Measurements from ENCODE around the gene RASGEF1B.

Gene RASGEF1B

DNA sequence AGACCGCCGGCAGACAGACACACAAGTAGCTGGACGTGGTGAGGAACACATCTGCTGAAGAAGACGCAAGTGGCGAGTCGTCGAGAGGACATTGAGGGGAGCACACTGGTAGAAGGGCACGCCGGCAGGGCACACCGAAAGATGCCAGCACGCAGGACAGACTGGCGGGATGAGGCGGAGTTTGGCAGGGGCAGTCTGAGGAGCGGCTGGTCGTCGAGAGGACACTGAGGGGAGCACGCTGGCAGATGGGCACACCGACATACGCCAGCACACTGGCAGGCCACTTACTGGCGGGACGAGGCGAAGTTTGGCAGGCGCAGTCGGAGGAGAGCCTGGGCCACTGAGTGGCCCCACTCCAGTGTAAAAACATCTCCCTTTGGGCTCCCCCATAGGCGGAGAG is 42.1 kb downstream of the RASGEF1B start:
- no peak overlapping the region for H3K4me2 ChIP-seq (ENCODE audit: low read depth, low read length, poor library complexity, severe bottlenecking)
- H3K36me3 ChIP-seq (ENCODE audit: low read length) = peaks cover 14% of the 10 kb centered on the region; the same call in 1 of the 2 replicates
- H3K9ac ChIP-seq (ENCODE audit: low read length) = no peak overlapping the region
- no peaks in the 10 kb centered on the region for H3K79me2 ChIP-seq (ENCODE audit: insufficient read depth, low read length)
- no peaks in the 10 kb centered on the region for H3K27me3 ChIP-seq (ENCODE audit: low read length)
- H3K9me2 ChIP-seq (replicated peaks; ENCODE audit: insufficient read depth, low read length) = no peaks in the 10 kb centered on the region
- H4K20me1 ChIP-seq (ENCODE audit: low read depth, low read length) = no peaks in the 10 kb centered on the region
- H3F3A ChIP-seq (ENCODE audit: insufficient read depth) = no peaks in the 10 kb centered on the region
- no peaks in the 10 kb centered on the region for H3K9me3 ChIP-seq (ENCODE audit: insufficient read depth, low read length)
- no peak for TF ChIP-seq EZH2phosphoT487 (conservative IDR thresholded peaks at IDR 0.05; ENCODE audit: low read length)
- TF ChIP-seq, protein P1, sequence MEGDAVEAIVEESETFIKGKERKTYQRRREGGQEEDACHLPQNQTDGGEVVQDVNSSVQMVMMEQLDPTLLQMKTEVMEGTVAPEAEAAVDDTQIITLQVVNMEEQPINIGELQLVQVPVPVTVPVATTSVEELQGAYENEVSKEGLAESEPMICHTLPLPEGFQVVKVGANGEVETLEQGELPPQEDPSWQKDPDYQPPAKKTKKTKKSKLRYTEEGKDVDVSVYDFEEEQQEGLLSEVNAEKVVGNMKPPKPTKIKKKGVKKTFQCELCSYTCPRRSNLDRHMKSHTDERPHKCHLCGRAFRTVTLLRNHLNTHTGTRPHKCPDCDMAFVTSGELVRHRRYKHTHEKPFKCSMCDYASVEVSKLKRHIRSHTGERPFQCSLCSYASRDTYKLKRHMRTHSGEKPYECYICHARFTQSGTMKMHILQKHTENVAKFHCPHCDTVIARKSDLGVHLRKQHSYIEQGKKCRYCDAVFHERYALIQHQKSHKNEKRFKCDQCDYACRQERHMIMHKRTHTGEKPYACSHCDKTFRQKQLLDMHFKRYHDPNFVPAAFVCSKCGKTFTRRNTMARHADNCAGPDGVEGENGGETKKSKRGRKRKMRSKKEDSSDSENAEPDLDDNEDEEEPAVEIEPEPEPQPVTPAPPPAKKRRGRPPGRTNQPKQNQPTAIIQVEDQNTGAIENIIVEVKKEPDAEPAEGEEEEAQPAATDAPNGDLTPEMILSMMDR (IDR thresholded peaks at IDR 0.05; ENCODE audit: insufficient read depth, low read length, poor library complexity, severe bottlenecking) = no peak
- H2AFZ ChIP-seq (ENCODE audit: low read depth, low read length, severe bottlenecking) = no peak overlapping the region
- H3K27ac ChIP-seq (ENCODE audit: low read depth, low read length) = no peak overlapping the region
- no peak overlapping the region for H3K4me3 ChIP-seq (ENCODE audit: insufficient read depth, low read length, poor library complexity, severe bottlenecking)

DNA sequence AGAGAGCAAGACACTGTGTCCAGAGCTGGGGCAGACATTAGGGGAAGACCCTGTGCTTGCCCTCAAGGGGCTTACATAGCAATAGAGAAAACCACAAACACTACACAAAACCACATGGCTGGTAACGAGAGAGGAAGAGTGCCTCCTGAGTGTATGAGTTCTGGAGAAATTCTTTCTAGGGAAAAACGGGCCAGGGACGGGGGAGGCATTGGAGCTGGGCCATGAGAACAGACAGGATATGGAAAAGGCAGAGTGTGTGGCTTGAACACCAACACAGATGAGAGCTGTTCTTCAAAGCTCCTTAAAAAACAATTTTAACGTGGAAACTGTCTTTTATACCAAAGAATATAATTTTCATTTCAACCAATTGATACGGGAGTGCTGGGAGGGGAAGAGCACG is 42.7 kb downstream of the RASGEF1B start:
- no peak for TF ChIP-seq EZH2phosphoT487 (conservative IDR thresholded peaks at IDR 0.05; ENCODE audit: low read length)
- TF ChIP-seq, protein P1 (IDR thresholded peaks at IDR 0.05; ENCODE audit: insufficient read depth, low read length, poor library complexity, severe bottlenecking) = no peak
- Histone ChIP-seq H3K79me2 (ENCODE audit: insufficient read depth, low read length) (no peaks in the 10 kb centered on the region), H2AFZ (ENCODE audit: low read depth, low read length, severe bottlenecking) (no peak overlapping the region), H3K4me3 (ENCODE audit: insufficient read depth, low read length, poor library complexity, severe bottlenecking) (no peak overlapping the region), H3K36me3 (ENCODE audit: low read length) (peaks cover 14% of the 10 kb centered on the region; the same call in 1 of the 2 replicates), H3K27me3 (ENCODE audit: low read length) (no peaks in the 10 kb centered on the region), H3K27ac (ENCODE audit: low read depth, low read length) (no peak overlapping the region), H3K4me2 (ENCODE audit: low read depth, low read length, poor library complexity, severe bottlenecking) (no peak overlapping the region), H4K20me1 (ENCODE audit: low read depth, low read length) (no peaks in the 10 kb centered on the region), H3K9me3 (ENCODE audit: insufficient read depth, low read length) (no peaks in the 10 kb centered on the region), H3K9me2 (replicated peaks; ENCODE audit: insufficient read depth, low read length) (no peaks in the 10 kb centered on the region), H3F3A (ENCODE audit: insufficient read depth) (no peaks in the 10 kb centered on the region), H3K9ac (ENCODE audit: low read length) (no peak overlapping the region)

DNA sequence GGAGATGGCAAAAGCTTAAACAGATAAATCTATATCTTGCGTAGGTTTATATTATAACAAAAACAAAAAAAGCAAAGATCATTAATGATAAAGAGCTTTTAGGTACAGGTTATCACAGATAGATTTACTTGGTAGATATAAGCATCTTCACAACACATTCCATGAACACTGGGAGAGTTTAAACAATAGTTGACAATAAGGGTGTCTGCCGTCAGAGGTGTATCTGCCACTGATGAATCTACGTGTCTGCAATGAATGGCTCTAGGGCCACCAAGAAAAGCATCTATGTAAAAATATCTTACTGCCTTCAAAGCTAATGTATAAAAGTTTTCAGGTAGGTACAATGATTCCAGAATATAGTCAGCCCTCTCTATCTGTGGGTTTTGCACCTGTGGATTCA is 43.7 kb downstream of the RASGEF1B start:
- Histone ChIP-seq H3K36me3 (ENCODE audit: low read length) (peaks cover 11% of the 10 kb centered on the region; the same call in 1 of the 2 replicates), H3K4me2 (ENCODE audit: low read depth, low read length, poor library complexity, severe bottlenecking) (no peak overlapping the region), H3K27ac (ENCODE audit: low read depth, low read length) (no peak overlapping the region), H2AFZ (ENCODE audit: low read depth, low read length, severe bottlenecking) (no peak overlapping the region), H3F3A (ENCODE audit: insufficient read depth) (no peaks in the 10 kb centered on the region), H3K27me3 (ENCODE audit: low read length) (no peaks in the 10 kb centered on the region), H3K9ac (ENCODE audit: low read length) (no peak overlapping the region), H4K20me1 (ENCODE audit: low read depth, low read length) (no peaks in the 10 kb centered on the region), H3K4me3 (ENCODE audit: insufficient read depth, low read length, poor library complexity, severe bottlenecking) (no peak overlapping the region), H3K9me3 (ENCODE audit: insufficient read depth, low read length) (no peaks in the 10 kb centered on the region), H3K9me2 (replicated peaks; ENCODE audit: insufficient read depth, low read length) (no peaks in the 10 kb centered on the region), H3K79me2 (ENCODE audit: insufficient read depth, low read length) (no peaks in the 10 kb centered on the region)
- TF ChIP-seq, protein P1 (IDR thresholded peaks at IDR 0.05; ENCODE audit: insufficient read depth, low read length, poor library complexity, severe bottlenecking) = no peak
- no peak for TF ChIP-seq EZH2phosphoT487 (conservative IDR thresholded peaks at IDR 0.05; ENCODE audit: low read length)
